Upper lobe of right lung (tissue), 1 donor: ENCODE measurements around the gene ADGRD1. TPM values are rescaled to one million over a fixed set of nuclear protein-coding genes. Genes with fewer than 3 reads are reported as not detected.
"Not testable (repeated sequence)": the region's sequence is repeated elsewhere in the genome, so short reads cannot be mapped to it uniquely, and the experiment has no call there.

ENCODE experiments used
- ATAC-seq: fragments of 200-7000 bp; cut with Tn5 transposase; one replicate; pipeline ENCODE4 v1.9.1; 2020; ENCODE audit warnings: mild to moderate bottlenecking, moderate library complexity
- DNase-seq: peaks from one replicate; pipeline ENCODE4 v3.0.0-alpha.2; 2020
- H3K27ac ChIP-seq: fragments of 200-600 bp; one replicate; pipeline ENCODE4 v1.8.0; 2022
- H3K27me3 ChIP-seq: fragments of 200-600 bp; one replicate; pipeline ENCODE4 v1.8.0; 2022; ENCODE audit warnings: mild to moderate bottlenecking
- H3K36me3 ChIP-seq: fragments of 200-600 bp; one replicate; pipeline ENCODE4 v1.8.0; 2022
- H3K4me1 ChIP-seq: fragments of 200-600 bp; one replicate; pipeline ENCODE4 v1.8.0; 2022
- H3K4me3 ChIP-seq: fragments of 200-600 bp; one replicate; pipeline ENCODE4 v1.8.0; 2022; ENCODE audit warnings: mild to moderate bottlenecking
- H3K9me3 ChIP-seq: fragments of 200-600 bp; one replicate; pipeline ENCODE4 v1.8.0; 2022
- intact Hi-C: fragments of 100-400 bp; cut with DNase I; formaldehyde crosslinking; loops from one replicate; pipeline ENCODE4 v1.11.0; 2022
- total RNA-seq: library from RNA; stranded (reverse); fragmentation: NEBNext Ultra II Directional; extraction: Animal tissue kit (Norgen Biotek cat#: 25700); gene quantifications from one replicate; pipeline ENCODE4 v1.2.1, GENCODE V29; 2021
- TF ChIP-seq, protein P1 (sequence below): fragments of 200-600 bp; IDR thresholded peaks from one replicate; pipeline ENCODE4 v1.8.0; 2022; ENCODE audit warnings: antibody characterized with exemption
- donor health status: DM: no; HTN: yes; CAD: no; lungs with severe emphysema.

Gene ADGRD1
- total RNA-seq, 1 donor from 2014 or later = 113 TPM

GRCh38 chr12:131066886-131067490 is 113.3 kb downstream of the ADGRD1 start:
- ATAC-seq (no peak), DNase-seq (peak; percentile 56)
- Histone ChIP-seq H3K4me3 (no peak overlapping the region), H3K4me1 (peaks cover 6% of the 10 kb centered on the region), H3K9me3 (no peaks in the 10 kb centered on the region), H3K27me3 (no peaks in the 10 kb centered on the region), H3K27ac (no peak overlapping the region), H3K36me3 (no peaks in the 10 kb centered on the region)
- TF ChIP-seq, protein P1, sequence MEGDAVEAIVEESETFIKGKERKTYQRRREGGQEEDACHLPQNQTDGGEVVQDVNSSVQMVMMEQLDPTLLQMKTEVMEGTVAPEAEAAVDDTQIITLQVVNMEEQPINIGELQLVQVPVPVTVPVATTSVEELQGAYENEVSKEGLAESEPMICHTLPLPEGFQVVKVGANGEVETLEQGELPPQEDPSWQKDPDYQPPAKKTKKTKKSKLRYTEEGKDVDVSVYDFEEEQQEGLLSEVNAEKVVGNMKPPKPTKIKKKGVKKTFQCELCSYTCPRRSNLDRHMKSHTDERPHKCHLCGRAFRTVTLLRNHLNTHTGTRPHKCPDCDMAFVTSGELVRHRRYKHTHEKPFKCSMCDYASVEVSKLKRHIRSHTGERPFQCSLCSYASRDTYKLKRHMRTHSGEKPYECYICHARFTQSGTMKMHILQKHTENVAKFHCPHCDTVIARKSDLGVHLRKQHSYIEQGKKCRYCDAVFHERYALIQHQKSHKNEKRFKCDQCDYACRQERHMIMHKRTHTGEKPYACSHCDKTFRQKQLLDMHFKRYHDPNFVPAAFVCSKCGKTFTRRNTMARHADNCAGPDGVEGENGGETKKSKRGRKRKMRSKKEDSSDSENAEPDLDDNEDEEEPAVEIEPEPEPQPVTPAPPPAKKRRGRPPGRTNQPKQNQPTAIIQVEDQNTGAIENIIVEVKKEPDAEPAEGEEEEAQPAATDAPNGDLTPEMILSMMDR = no peak
- intact Hi-C loops = no loop called here

DNA sequence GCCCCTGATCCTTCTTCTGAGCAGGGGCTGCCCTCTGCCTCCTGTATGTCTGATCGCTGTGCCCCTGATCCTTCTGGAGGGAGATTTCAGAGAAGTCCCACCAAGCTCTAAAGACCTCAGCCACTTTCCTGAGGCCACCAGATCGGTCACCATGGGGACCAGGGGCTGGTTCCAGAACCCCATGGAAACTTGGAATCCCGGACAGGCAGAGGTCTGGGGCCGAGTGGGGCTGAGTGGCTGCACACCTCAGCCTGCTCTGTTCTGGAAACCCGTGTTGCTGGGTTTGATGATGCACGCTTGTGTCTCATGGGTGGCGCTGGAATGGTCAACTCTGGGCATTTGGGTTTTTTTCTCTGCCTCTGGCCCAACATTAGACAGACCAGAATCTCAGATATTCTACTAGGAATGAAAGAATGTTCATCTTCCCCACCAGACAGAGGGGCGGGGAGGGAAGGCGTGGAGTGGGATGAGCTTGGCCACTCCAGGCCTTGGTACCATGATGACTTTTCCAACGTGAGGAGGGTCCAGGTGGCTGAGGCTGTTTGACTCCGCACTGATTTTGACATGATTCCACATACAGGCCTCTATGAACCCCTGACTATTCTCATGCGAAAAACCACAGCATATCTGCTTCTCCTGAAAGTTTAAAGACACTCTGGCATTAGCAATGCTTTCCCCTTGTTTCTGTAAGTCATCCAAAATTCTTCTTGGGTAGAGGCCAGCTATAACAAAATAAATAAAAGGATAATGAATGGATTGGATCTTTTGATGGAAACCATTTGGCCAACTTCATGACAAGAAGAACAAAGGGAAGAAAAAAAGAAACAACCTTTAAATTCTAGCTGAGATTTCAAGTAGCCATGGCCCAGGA is 114.5 kb downstream of the ADGRD1 start:
- Histone ChIP-seq H3K27me3 (no peaks in the 10 kb centered on the region), H3K4me3 (no peak overlapping the region), H3K4me1 (peaks cover 6% of the 10 kb centered on the region), H3K27ac (no peak overlapping the region), H3K36me3 (no peaks in the 10 kb centered on the region), H3K9me3 (no peaks in the 10 kb centered on the region)
- ATAC-seq (no peak), DNase-seq (no peak)
- intact Hi-C loops = no loop called here
- TF ChIP-seq, protein P1 = no peak

DNA sequence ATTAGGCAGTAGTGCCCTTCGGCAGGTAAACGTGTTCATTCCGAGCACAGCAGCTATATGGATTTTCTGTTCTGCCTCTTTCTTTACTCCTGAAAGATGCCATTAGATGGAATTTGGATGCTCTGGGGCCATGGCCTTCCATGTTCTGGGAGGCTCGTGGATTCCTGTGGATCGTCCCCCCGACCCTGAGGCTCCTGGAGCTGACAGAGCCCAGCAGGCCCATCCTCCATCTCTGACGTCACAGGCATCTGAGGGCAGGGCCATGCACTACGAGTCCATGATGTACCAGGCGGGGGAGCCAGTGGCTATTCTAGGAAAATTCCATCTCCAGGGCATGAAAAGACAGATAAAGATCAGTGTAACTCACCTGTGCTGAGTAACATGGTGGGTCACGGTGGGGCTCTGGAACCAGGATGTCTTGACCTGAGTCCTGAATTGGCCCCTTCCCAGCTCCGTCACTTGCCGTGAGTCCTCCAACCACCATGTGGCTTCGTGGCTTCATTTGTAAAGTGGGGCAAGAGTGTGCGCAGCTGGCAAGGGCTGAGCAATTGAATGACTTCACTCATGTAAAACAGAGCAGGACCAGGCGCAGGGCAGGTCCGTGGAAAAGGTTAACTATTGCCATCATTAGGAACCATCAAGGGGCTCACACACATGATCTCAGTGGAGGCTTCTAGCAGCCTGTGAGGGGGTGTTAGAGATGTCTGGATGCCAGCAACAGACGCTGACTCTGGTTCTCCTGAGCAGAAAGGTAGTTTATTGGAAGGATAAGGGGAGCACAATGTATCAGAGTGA is 115.4 kb downstream of the ADGRD1 start:
- DNase-seq = peak; percentile 34
- H3K27ac ChIP-seq, H3K36me3 ChIP-seq, intact Hi-C loops, H3K4me3 ChIP-seq, H3K9me3 ChIP-seq, ATAC-seq, H3K27me3 ChIP-seq, H3K4me1 ChIP-seq: not testable (repeated sequence)

- DNase-seq = peak; percentile 53
- intact Hi-C loops, H3K4me3 ChIP-seq, H3K27me3 ChIP-seq, H3K4me1 ChIP-seq, ATAC-seq, H3K36me3 ChIP-seq, H3K9me3 ChIP-seq, H3K27ac ChIP-seq: not testable (repeated sequence)
These were observed 116.4 kb downstream of the ADGRD1 start for GRCh38 chr12:131070136-131070535.

GRCh38 chr12:131070668-131071067 is 117.0 kb downstream of the ADGRD1 start:
- H3K9me3 ChIP-seq, intact Hi-C loops, H3K27me3 ChIP-seq, H3K27ac ChIP-seq, H3K4me1 ChIP-seq, H3K36me3 ChIP-seq, DNase-seq, H3K4me3 ChIP-seq: not testable (repeated sequence)
- ATAC-seq = peak; percentile 3

- H3K9me3 ChIP-seq, H3K4me1 ChIP-seq, H3K27me3 ChIP-seq, H3K27ac ChIP-seq, intact Hi-C loops, H3K4me3 ChIP-seq, ATAC-seq, H3K36me3 ChIP-seq: not testable (repeated sequence)
- peak; percentile 50 for DNase-seq
These were observed 117.6 kb downstream of the ADGRD1 start for GRCh38 chr12:131071234-131071820.

DNA sequence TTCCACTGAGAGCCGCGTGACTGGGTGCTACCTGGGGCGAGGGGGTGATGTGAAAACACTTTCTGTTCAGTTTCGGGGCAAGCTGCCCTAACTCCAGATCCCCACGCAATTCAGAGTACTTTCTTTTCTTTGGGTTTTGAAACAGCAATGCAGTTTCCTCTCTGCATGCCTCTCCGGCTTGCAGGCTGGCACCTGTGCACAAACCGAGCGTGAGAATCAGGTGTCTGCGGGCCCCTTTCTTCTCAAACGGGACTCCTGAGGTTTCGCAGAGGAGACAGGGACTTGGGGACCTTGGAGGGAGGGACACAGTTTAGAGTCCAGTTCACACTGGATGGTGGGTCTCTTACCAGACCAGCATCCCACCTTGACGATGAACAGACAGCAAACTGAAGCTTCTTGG is 118.2 kb downstream of the ADGRD1 start:
- H3K36me3 ChIP-seq, ATAC-seq, H3K4me1 ChIP-seq, H3K27me3 ChIP-seq, intact Hi-C loops, H3K9me3 ChIP-seq, H3K4me3 ChIP-seq, DNase-seq, H3K27ac ChIP-seq: not testable (repeated sequence)
